CD14-positive monocyte (primary cell): ENCODE measurements around the gene ADRA2C. TPM values are rescaled to one million over a fixed set of nuclear protein-coding genes. Genes with fewer than 3 reads are reported as not detected.

ENCODE experiments used
- DNase-seq, 3 donors: peaks; one replicate each; pipeline ENCODE4 v3.0.0-alpha.2; 2011 to 2022
- H2AFZ ChIP-seq: 2 replicates; pipeline ENCODE4 v1.6.0; 2012; ENCODE audit warnings: mild to moderate bottlenecking, low read depth, low read length, inconsistent platforms; ENCODE audit not compliant: insufficient read depth, poor library complexity, severe bottlenecking
- H3K27ac ChIP-seq, 2 donors: 1 replicate in 1 of 2; 2 replicates in 1 of 2; pipeline ENCODE4 v1.5.1; 2012 to 2013; ENCODE audit warnings: low read length in 2 of 2, control low read depth in 1 of 2, inconsistent platforms in 1 of 2, low read depth in 1 of 2, mild to moderate bottlenecking in 1 of 2
- H3K27me3 ChIP-seq, 2 donors: one replicate each; pipeline versions ENCODE4 v1.6.0 to v1.6.1; 2011 to 2013; ENCODE audit warnings: low read length in 2 of 2; ENCODE audit not compliant: control insufficient read depth in 2 of 2, insufficient read depth in 2 of 2
- H3K36me3 ChIP-seq, 2 donors: replicated peaks in 1 of 2; 1 replicate in 1 of 2; 2 replicates in 1 of 2; pipeline versions ENCODE4 v1.5.1 to v1.6.1; 2012 to 2013; ENCODE audit warnings: low read length in 2 of 2, control low read depth in 1 of 2, inconsistent platforms in 1 of 2, mild to moderate bottlenecking in 1 of 2; ENCODE audit not compliant: insufficient read depth in 2 of 2, control insufficient read depth in 1 of 2
- H3K4me1 ChIP-seq, 2 donors: 1 replicate in 1 of 2; 2 replicates in 1 of 2; pipeline versions ENCODE4 v1.5.1 to v1.6.1; 2012 to 2013; ENCODE audit warnings: low read length in 2 of 2, control low read depth in 1 of 2, inconsistent platforms in 1 of 2, mild to moderate bottlenecking in 1 of 2, moderate library complexity in 1 of 2; ENCODE audit not compliant: insufficient read depth in 2 of 2, control insufficient read depth in 1 of 2
- H3K4me2 ChIP-seq: replicated peaks from 2 replicates; pipeline ENCODE3; 2012; ENCODE audit warnings: low read length, moderate library complexity, mild to moderate bottlenecking; ENCODE audit not compliant: poor library complexity, severe bottlenecking; ENCODE audit errors: extremely low read depth
- H3K4me3 ChIP-seq, 3 experiments: fragments of 200-600 bp in 1 of 3; sonication (generic) in 1 of 3; replicated peaks in 1 of 3; 1 replicate in 2 of 3; 2 replicates in 1 of 3; pipeline ENCODE4 v1.5.1; 2011 to 2013; ENCODE audit warnings: low read length in 3 of 3, mild to moderate bottlenecking in 3 of 3, control low read depth in 2 of 3, low read depth in 2 of 3, inconsistent platforms in 1 of 3, moderate library complexity in 1 of 3
- H3K79me2 ChIP-seq: 2 replicates; pipeline ENCODE4 v1.6.0; 2012; ENCODE audit warnings: mild to moderate bottlenecking, control low read depth, inconsistent platforms, low read length, moderate library complexity; ENCODE audit not compliant: insufficient read depth
- H3K9ac ChIP-seq: 2 replicates; pipeline ENCODE4 v1.6.0; 2017; ENCODE audit warnings: low read length, mild to moderate bottlenecking; ENCODE audit not compliant: insufficient read depth, poor library complexity, severe bottlenecking
- H3K9me3 ChIP-seq, 2 donors: replicated peaks in 1 of 2; 1 replicate in 1 of 2; 2 replicates in 1 of 2; pipeline versions ENCODE4 v1.5.1 to v1.6.1; 2012 to 2013; ENCODE audit warnings: low read length in 2 of 2, control low read depth in 1 of 2; ENCODE audit not compliant: control insufficient read depth in 1 of 2, insufficient read depth in 1 of 2
- H4K20me1 ChIP-seq: 2 replicates; pipeline ENCODE4 v1.6.0; 2012; ENCODE audit warnings: mild to moderate bottlenecking, low read length, control low read depth, moderate library complexity; ENCODE audit not compliant: insufficient read depth
- H3K27ac Mint-ChIP-seq, 7 donors: one replicate each; pipeline ENCODE4 v1.8.0; 2020; ENCODE audit warnings: mild to moderate bottlenecking in 7 of 7, mixed read lengths in 7 of 7, moderate library complexity in 6 of 7, inconsistent platforms in 2 of 7
- H3K27me3 Mint-ChIP-seq, 3 donors: one replicate each; pipeline ENCODE4 v1.8.0; 2021 to 2022; ENCODE audit warnings: low read depth in 3 of 3, mild to moderate bottlenecking in 3 of 3, mixed read lengths in 3 of 3, moderate library complexity in 3 of 3, inconsistent platforms in 1 of 3
- H3K36me3 Mint-ChIP-seq, 2 donors: one replicate each; pipeline ENCODE4 v1.8.0; 2020; ENCODE audit warnings: mixed read lengths in 2 of 2, inconsistent platforms in 1 of 2, mild to moderate bottlenecking in 1 of 2
- H3K4me1 Mint-ChIP-seq: one replicate; pipeline ENCODE4 v1.8.0; 2020; ENCODE audit warnings: mild to moderate bottlenecking, mixed read lengths
- H3K4me3 Mint-ChIP-seq, 2 donors: one replicate each; pipeline ENCODE4 v1.8.0; 2020; ENCODE audit warnings: mild to moderate bottlenecking in 2 of 2, mixed read lengths in 2 of 2, moderate library complexity in 1 of 2
- H3K9me3 Mint-ChIP-seq, 7 donors: one replicate each; pipeline ENCODE4 v1.8.0; 2020 to 2022; ENCODE audit warnings: mixed read lengths in 7 of 7, mild to moderate bottlenecking in 6 of 7, moderate library complexity in 6 of 7, inconsistent platforms in 2 of 7
- CTCF ChIP-seq: fragments of 200-600 bp; IDR thresholded peaks from one replicate; pipeline ENCODE4 v1.8.0; 2022; ENCODE audit warnings: antibody characterized with exemption, mild to moderate bottlenecking
- WGBS: methylation state at CpG from one replicate; pipeline ENCODE4 v1.1.5; 2013; ENCODE audit warnings: missing lambda C conversion rate; ENCODE audit not compliant: insufficient coverage; 5-methylcytosine and 5-hydroxymethylcytosine counted together
- intact Hi-C, 2 donors: fragments of 100-400 bp; cut with micrococcal nuclease; formaldehyde crosslinking; loops; one replicate each; pipeline versions ENCODE4 v1.15.0 to v1.15.1; 2023
- polyA plus RNA-seq, 3 donors: library from polyadenylated mRNA; depleted of rRNA in 1 of 3; unstranded in 2 of 3; stranded (reverse) in 1 of 3; fragments of 300-500 nt in 2 of 3; fragments of >200 nt in 1 of 3; fragmentation: Illumina TruSeq in 2 of 3; gene quantifications; 1 replicate in 2 of 3; 2 replicates in 1 of 3; pipeline ENCODE4 v1.2.3, GENCODE V29; 2012 to 2021

The ADRA2C gene
- polyA plus RNA-seq, 3 donors: not detected

GRCh38 chr4:3785292-3785565 lies 19.0 kb downstream of the ADRA2C start:
- H3K9me3 ChIP-seq: peaks cover 8 to 10% of the 10 kb centered on the region in 2 donors
- intact Hi-C loops: no loop called here
- no peaks in the 10 kb centered on the region for H3K36me3 ChIP-seq
- no peak for TF ChIP-seq CTCF
- Mint-ChIP-seq H3K27ac (no peak overlapping the region), H3K36me3 (no peaks in the 10 kb centered on the region), H3K9me3 (peaks cover 0 to 13% (median 7%) of the 10 kb centered on the region in 7 donors), H3K4me1 (no peaks in the 10 kb centered on the region), H3K4me3 (no peak overlapping the region), H3K27me3 (peaks cover 3 to 14% (median 8%) of the 10 kb centered on the region in 3 donors)
- H3K9ac ChIP-seq: no peak overlapping the region
- H3K4me3 ChIP-seq: no peak overlapping the region
- H3K79me2 ChIP-seq: no peaks in the 10 kb centered on the region
- no peak overlapping the region for H3K27ac ChIP-seq
- no peaks in the 10 kb centered on the region for H3K4me1 ChIP-seq
- DNase-seq: no peak
- H4K20me1 ChIP-seq: no peaks in the 10 kb centered on the region
- no peak overlapping the region for H2AFZ ChIP-seq
- no peak overlapping the region for H3K4me2 ChIP-seq
- H3K27me3 ChIP-seq: no peaks in the 10 kb centered on the region
- 91% methylated on average over 7 of the region's 8 CpGs for WGBS

GRCh38 chr4:3786196-3786869 lies 20.1 kb downstream of the ADRA2C start:
- Mint-ChIP-seq H3K36me3 (no peaks in the 10 kb centered on the region), H3K27me3 (peaks cover 5 to 9% (median 8%) of the 10 kb centered on the region in 3 donors), H3K4me1 (no peaks in the 10 kb centered on the region), H3K9me3 (peaks cover 0 to 7% (median 4%) of the 10 kb centered on the region in 7 donors), H3K4me3 (no peak overlapping the region), H3K27ac (no peak overlapping the region)
- Histone ChIP-seq H4K20me1 (no peaks in the 10 kb centered on the region), H2AFZ (no peak overlapping the region), H3K9me3 (peaks cover 5 to 7% of the 10 kb centered on the region in 2 donors), H3K36me3 (no peaks in the 10 kb centered on the region), H3K27me3 (no peaks in the 10 kb centered on the region), H3K4me2 (no peak overlapping the region), H3K79me2 (no peaks in the 10 kb centered on the region), H3K4me1 (no peaks in the 10 kb centered on the region), H3K27ac (no peak overlapping the region), H3K4me3 (no peak overlapping the region), H3K9ac (no peak overlapping the region)
- intact Hi-C loops: no loop called here
- WGBS: 89% methylated on average over 10 of the region's 13 CpGs
- TF ChIP-seq CTCF: no peak
- no peak for DNase-seq
